GM21381 (cell line): ENCODE measurements around the gene CDH15.

Experiments
- ATAC-seq: cut with Tn5 transposase; IDR thresholded peaks from one replicate; pipeline ENCODE4 v1.9.1; 2021; ENCODE audit warnings: mild to moderate bottlenecking, moderate library complexity; ENCODE audit not compliant: unreplicated experiment

CDH15 gene

GRCh38 chr16:89198417-89199240, 27.1 kb downstream of the CDH15 start:
- no peak for ATAC-seq

GRCh38 chr16:89199241-89200123, 27.9 kb downstream of the CDH15 start:
- no peak for ATAC-seq

GRCh38 chr16:89200124-89200849, 28.7 kb downstream of the CDH15 start, which contains the start of gene SLC22A31:
Gene SLC22A31 (minus strand): TSS chr16:89200537. CDS start chr16:89200501, 36 bp downstream.
- no peak for ATAC-seq

GRCh38 chr16:89200850-89201411, 29.4 kb downstream of the CDH15 start:
- peak; percentile 11 for ATAC-seq

GRCh38 chr16:89201439-89202377, 30.2 kb downstream of the CDH15 start:
- peak; percentile 66 for ATAC-seq

GRCh38 chr16:89202422-89203215, 31.1 kb downstream of the CDH15 start:
- no peak for ATAC-seq

GRCh38 chr16:89207993-89208392, 36.4 kb downstream of the CDH15 start:
- no peak for ATAC-seq

GRCh38 chr16:89209522-89210044, 38.0 kb downstream of the CDH15 start:
- ATAC-seq = no peak

- no peak for ATAC-seq
Observed at GRCh38 chr16:89210165-89210903, 38.8 kb downstream of the CDH15 start.

- ATAC-seq = no peak
Observed at GRCh38 chr16:89210904-89211515, 39.5 kb downstream of the CDH15 start.

- peak; percentile 51 for ATAC-seq
Observed at GRCh38 chr16:89216315-89217137, 45.0 kb downstream of the CDH15 start.

- ATAC-seq = no peak
Observed at GRCh38 chr16:89217138-89217387, 45.5 kb downstream of the CDH15 start.

- peak; percentile 91 for ATAC-seq
Observed at GRCh38 chr16:89217388-89218191, 46.0 kb downstream of the CDH15 start, which contains the start of gene ZNF778. Gene ZNF778 (plus strand): TSS chr16:89217703. CDS start chr16:89221128, 3,425 bp downstream.

GRCh38 chr16:89219365-89219764, 47.8 kb downstream of the CDH15 start:
- no peak for ATAC-seq

- ATAC-seq = no peak
Observed at GRCh38 chr16:89221604-89222003, 50.1 kb downstream of the CDH15 start.

- ATAC-seq = no peak
Observed at GRCh38 chr16:89222931-89223330, 51.4 kb downstream of the CDH15 start.
